ENCODE results near the gene USP40.
"Not testable (repeated sequence)": the region's sequence is repeated elsewhere in the genome, so short reads cannot be mapped to it uniquely, and the experiment has no call there.

DNA sequence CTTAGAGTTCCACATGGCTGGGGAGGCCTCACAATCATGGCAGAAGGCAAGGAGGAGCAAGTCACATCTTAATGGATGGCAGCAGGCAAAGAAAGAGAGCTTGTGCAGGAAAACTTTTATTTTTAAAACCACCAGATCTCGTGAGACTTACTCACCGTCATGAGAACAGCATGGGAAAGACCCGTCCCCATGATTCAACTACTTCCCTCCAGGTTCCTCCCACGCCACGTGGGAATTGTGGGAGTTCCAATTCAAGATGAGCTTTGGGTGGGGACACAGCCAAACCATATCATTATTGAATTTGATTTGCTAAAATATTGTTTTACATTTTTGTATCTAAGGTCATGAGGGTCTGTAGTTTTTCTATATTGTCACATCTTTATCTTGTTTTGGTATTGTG is 10.8 kb upstream of the USP40 start:
- not testable (repeated sequence) for TF ChIP-seq POLR2AphosphoS5 (IDR thresholded peaks at IDR 0.05; ENCODE audit: control insufficient read depth, insufficient read depth, low read depth, low read length); CHD2 (IDR thresholded peaks at IDR 0.05; ENCODE audit: low read depth, low read length); RUNX1 (IDR thresholded peaks at IDR 0.05; ENCODE audit: low read depth); POLR2A (conservative IDR thresholded peaks at IDR 0.05); MEIS2 (IDR thresholded peaks at IDR 0.05; ENCODE audit: partially characterized antibody); NFRKB (IDR thresholded peaks at IDR 0.05; ENCODE audit: low read depth); ZC3H8 (IDR thresholded peaks at IDR 0.05)
- TF ChIP-seq, protein P1, sequence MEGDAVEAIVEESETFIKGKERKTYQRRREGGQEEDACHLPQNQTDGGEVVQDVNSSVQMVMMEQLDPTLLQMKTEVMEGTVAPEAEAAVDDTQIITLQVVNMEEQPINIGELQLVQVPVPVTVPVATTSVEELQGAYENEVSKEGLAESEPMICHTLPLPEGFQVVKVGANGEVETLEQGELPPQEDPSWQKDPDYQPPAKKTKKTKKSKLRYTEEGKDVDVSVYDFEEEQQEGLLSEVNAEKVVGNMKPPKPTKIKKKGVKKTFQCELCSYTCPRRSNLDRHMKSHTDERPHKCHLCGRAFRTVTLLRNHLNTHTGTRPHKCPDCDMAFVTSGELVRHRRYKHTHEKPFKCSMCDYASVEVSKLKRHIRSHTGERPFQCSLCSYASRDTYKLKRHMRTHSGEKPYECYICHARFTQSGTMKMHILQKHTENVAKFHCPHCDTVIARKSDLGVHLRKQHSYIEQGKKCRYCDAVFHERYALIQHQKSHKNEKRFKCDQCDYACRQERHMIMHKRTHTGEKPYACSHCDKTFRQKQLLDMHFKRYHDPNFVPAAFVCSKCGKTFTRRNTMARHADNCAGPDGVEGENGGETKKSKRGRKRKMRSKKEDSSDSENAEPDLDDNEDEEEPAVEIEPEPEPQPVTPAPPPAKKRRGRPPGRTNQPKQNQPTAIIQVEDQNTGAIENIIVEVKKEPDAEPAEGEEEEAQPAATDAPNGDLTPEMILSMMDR (IDR thresholded peaks at IDR 0.05 in 2 of 3, conservative IDR thresholded peaks at IDR 0.05 in 1 of 3; ENCODE audit: insufficient read depth in 2 of 3, low read depth in 1 of 3, low read length in 3 of 3), result not testable (repeated sequence)
- TF ChIP-seq, protein P2, sequence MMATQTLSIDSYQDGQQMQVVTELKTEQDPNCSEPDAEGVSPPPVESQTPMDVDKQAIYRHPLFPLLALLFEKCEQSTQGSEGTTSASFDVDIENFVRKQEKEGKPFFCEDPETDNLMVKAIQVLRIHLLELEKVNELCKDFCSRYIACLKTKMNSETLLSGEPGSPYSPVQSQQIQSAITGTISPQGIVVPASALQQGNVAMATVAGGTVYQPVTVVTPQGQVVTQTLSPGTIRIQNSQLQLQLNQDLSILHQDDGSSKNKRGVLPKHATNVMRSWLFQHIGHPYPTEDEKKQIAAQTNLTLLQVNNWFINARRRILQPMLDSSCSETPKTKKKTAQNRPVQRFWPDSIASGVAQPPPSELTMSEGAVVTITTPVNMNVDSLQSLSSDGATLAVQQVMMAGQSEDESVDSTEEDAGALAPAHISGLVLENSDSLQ (IDR thresholded peaks at IDR 0.05), result not testable (repeated sequence)
